HG02759 (cell line): ENCODE measurements around the gene APOA1.

ENCODE experiments used
- ATAC-seq: cut with Tn5 transposase; IDR thresholded peaks from one replicate; pipeline ENCODE4 v1.9.1; 2021; ENCODE audit warnings: mild to moderate bottlenecking, moderate library complexity; ENCODE audit not compliant: unreplicated experiment

APOA1 gene

GRCh38 chr11:116837231-116838091 lies at the start of gene APOA1:
Gene APOA1 (minus strand): TSS chr11:116837622. CDS start chr11:116837387, 235 bp downstream.
- ATAC-seq, result no peak

- no peak for ATAC-seq
Observed at GRCh38 chr11:116885951-116886655, 48.7 kb upstream of the APOA1 start.

- ATAC-seq, result no peak
Observed at GRCh38 chr11:116882386-116882785, 45.0 kb upstream of the APOA1 start.

- ATAC-seq, result no peak
Observed at GRCh38 chr11:116881143-116881542, 43.7 kb upstream of the APOA1 start.

- ATAC-seq, result no peak
Observed at GRCh38 chr11:116879800-116880625, 42.6 kb upstream of the APOA1 start.

GRCh38 chr11:116876656-116877055 lies 39.2 kb upstream of the APOA1 start:
- ATAC-seq, result no peak

GRCh38 chr11:116875194-116875593 lies 37.8 kb upstream of the APOA1 start:
- no peak for ATAC-seq

GRCh38 chr11:116874251-116874650 lies 36.8 kb upstream of the APOA1 start:
- no peak for ATAC-seq

GRCh38 chr11:116873381-116873780 lies 36.0 kb upstream of the APOA1 start:
- ATAC-seq, result no peak

- no peak for ATAC-seq
Observed at GRCh38 chr11:116871248-116871647, 33.8 kb upstream of the APOA1 start.

GRCh38 chr11:116870054-116870453 lies 32.6 kb upstream of the APOA1 start:
- no peak for ATAC-seq

- ATAC-seq, result no peak
Observed at GRCh38 chr11:116869610-116870009, 32.2 kb upstream of the APOA1 start.

GRCh38 chr11:116868066-116868465 lies 30.6 kb upstream of the APOA1 start:
- no peak for ATAC-seq

- ATAC-seq, result no peak
Observed at GRCh38 chr11:116867619-116868018, 30.2 kb upstream of the APOA1 start.

- ATAC-seq, result no peak
Observed at GRCh38 chr11:116866804-116867455, 29.5 kb upstream of the APOA1 start.

GRCh38 chr11:116865696-116866095 lies 28.3 kb upstream of the APOA1 start:
- ATAC-seq, result no peak

GRCh38 chr11:116864531-116864930 lies 27.1 kb upstream of the APOA1 start:
- ATAC-seq, result no peak

- no peak for ATAC-seq
Observed at GRCh38 chr11:116862951-116863350, 25.5 kb upstream of the APOA1 start.

- ATAC-seq, result no peak
Observed at GRCh38 chr11:116862185-116862584, 24.8 kb upstream of the APOA1 start.

- no peak for ATAC-seq
Observed at GRCh38 chr11:116861539-116861938, 24.1 kb upstream of the APOA1 start.

- no peak for ATAC-seq
Observed at GRCh38 chr11:116860303-116860702, 22.9 kb upstream of the APOA1 start.
